Urinary bladder (tissue), 4 donors: Measurements from ENCODE around the gene TSC22D4. TPM values are rescaled to one million over a fixed set of nuclear protein-coding genes. Genes with fewer than 3 reads are reported as not detected.
"Not testable (repeated sequence)": the region's sequence is repeated elsewhere in the genome, so short reads cannot be mapped to it uniquely, and the experiment has no call there.

ENCODE experiments used
- DNase-seq: peaks from one replicate; pipeline ENCODE4 v3.0.0-alpha.2; 2015; ENCODE audit errors: extremely low spot score
- H3K27ac ChIP-seq: one replicate; pipeline ENCODE4 v1.5.1; 2013; ENCODE audit warnings: low read depth, mild to moderate bottlenecking, moderate library complexity
- H3K36me3 ChIP-seq: one replicate; pipeline ENCODE4 v1.6.1; 2013; ENCODE audit warnings: mild to moderate bottlenecking, moderate library complexity; ENCODE audit not compliant: insufficient read depth
- H3K4me1 ChIP-seq: one replicate; pipeline ENCODE4 v1.6.1; 2013; ENCODE audit warnings: mild to moderate bottlenecking, moderate library complexity; ENCODE audit not compliant: insufficient read depth
- H3K4me3 ChIP-seq: one replicate; pipeline ENCODE4 v1.5.1; 2013; ENCODE audit warnings: low read depth, low read length
- WGBS: extraction: QIAGEN DNeasy Blood & Tissue Kit; methylation state at CpG from one replicate; pipeline ENCODE4 v1.1.7; 2013; 5-methylcytosine and 5-hydroxymethylcytosine counted together
- polyA plus RNA-seq: library from polyadenylated mRNA; stranded (reverse); fragments of 200-250 nt; gene quantifications from one replicate; pipeline ENCODE4 v1.2.3, GENCODE V29; 2013
- total RNA-seq: library from RNA; depleted of rRNA; stranded (reverse); fragments of >200 nt; gene quantifications from one replicate; pipeline ENCODE4 v1.2.3, GENCODE V29; 2014
- donor health status: healthy with polysubstance abuse.
- donor health status: healthy.

Gene TSC22D4
- total RNA-seq (16.6 TPM), polyA plus RNA-seq (49.6 TPM)

DNA sequence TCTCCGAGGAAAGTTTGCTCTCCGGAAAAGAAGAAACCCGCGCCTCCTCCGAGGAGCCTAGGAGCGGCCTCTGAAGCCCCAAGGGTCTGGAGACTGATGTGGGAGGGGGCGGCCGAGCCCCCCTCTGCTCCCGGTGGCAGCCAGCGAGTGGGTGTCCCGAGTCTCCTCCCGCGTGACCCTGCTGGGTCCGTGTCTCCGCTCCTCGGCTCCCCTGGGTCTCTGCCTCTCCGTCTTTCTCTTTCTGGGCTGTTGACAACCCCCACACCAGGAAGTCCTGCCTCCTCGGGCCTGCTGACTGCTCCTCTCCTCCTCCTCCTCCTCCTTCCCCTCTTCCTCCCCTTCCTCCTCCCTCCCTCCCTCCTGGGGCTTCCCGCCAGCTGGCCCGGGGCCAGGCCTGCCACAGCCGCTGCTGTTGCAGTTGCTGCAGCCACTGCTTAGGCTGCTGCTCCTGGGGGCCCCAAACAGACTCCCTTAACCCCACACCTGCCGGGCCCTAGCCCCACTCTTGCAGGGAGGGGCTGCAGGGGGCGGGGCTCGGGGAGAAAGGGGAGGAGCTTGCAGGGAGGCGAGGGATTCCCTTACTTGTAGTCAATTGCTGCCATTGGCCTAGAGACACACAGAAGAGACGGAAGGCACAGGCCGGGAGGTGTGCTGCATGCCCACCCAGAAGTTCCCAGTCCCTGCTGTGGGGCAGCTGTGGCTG, at the start of gene TSC22D4:
TSC22D4 (minus strand) TSS at position 257 of the 703 bp plus-strand sequence. CDS start 1,176 bp downstream, outside the sequence.
- Histone ChIP-seq H3K27ac (peak within 1 kb of the TSS; percentile 68), H3K4me1 (peaks cover 2% of the 10 kb centered on the region), H3K4me3 (peak within 1 kb of the TSS; percentile 93), H3K36me3 (no peaks in the 10 kb centered on the region)
- peak; percentile 92 for DNase-seq
- under 1% methylated on average over 27 of the region's 27 CpGs for WGBS

GRCh38 chr7:100528108-100528866, 49.3 kb upstream of the TSC22D4 start:
- H3K36me3 ChIP-seq, H3K4me3 ChIP-seq, DNase-seq, H3K27ac ChIP-seq, H3K4me1 ChIP-seq: not testable (repeated sequence)
- 76% methylated on average over 12 of the region's 12 CpGs for WGBS

DNA sequence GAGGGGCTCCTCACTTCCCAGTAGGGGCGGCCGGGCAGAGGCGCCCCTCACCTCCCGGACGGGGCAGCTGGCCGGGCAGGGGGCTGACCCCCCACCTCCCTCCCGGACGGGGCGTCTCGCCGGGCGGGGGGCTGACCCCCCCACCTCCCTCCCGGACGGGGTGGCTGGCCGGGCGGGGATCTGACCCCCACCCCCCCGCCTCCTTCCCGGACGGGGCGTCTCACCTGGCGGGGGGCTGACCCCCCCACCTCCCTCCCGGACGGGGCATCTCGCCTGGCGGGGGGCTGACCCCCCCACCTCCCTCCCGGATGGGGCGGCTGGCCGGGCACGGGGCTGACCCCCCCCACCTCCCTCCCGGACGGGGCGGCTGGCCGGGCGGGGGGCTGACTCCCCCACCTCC, 44.2 kb upstream of the TSC22D4 start:
- H3K36me3 ChIP-seq, H3K4me1 ChIP-seq, H3K4me3 ChIP-seq, H3K27ac ChIP-seq, DNase-seq: not testable (repeated sequence)
- WGBS = 92% methylated on average over 33 of the region's 34 CpGs

DNA sequence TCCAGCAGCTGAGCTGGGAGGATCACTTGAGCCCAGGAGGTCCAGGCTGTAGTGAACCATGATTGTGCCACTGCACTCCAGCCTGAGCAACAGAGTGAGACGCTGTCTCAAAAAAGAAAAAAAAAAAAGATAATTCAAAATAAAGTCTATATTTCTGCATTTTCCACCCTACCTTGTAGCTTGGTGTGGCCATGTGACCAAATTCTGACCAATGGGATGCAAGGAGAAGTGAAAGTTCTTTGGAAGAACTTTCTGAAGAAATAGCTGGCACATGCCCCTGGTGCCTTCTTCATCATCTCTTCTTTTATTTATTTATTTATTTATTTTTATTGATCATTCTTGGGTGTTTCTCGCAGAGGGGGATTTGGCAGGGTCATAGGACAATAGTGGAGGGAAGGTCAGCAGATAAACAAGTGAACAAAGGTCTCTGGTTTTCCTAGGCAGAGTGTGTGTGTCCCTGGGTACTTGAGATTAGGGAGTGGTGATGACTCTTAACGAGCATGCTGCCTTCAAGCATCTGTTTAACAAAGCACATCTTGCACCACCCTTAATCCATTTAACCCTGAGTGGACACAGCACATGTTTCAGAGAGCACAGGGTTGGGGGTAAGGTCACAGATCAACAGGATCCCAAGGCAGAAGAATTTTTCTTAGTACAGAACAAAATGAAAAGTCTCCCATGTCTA, 43.0 kb upstream of the TSC22D4 start:
- H3K36me3 ChIP-seq, DNase-seq, H3K4me1 ChIP-seq, H3K4me3 ChIP-seq, H3K27ac ChIP-seq: not testable (repeated sequence)
- 76% methylated on average over 2 of the region's 3 CpGs for WGBS

GRCh38 chr7:100521076-100521475, 42.1 kb upstream of the TSC22D4 start:
- H3K4me3 ChIP-seq = no peak overlapping the region
- H3K36me3 ChIP-seq = no peaks in the 10 kb centered on the region
- H3K4me1 ChIP-seq = no peaks in the 10 kb centered on the region
- no peak for DNase-seq
- WGBS = 90% methylated on average over 2 of the region's 2 CpGs
- no peak overlapping the region for H3K27ac ChIP-seq

DNA sequence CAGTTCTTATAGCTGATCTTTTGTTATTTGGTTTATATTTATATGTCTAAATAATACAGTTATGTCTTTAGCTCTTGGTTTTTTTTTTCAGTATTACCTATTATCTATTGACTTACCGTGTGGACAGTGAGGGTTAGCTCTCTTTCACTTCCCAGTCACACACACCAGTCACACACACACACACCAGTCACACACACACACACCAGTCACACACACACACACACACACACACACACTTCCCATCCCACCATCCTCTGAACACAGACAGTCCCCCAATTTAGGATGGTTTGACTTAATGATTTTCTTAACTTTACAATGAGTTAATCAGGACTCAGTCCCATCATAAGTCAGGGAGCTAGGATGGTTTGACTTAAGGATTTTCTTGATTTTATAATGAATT, 41.1 kb upstream of the TSC22D4 start:
- H3K4me1 ChIP-seq = no peaks in the 10 kb centered on the region
- no peaks in the 10 kb centered on the region for H3K36me3 ChIP-seq
- H3K4me3 ChIP-seq = no peak overlapping the region
- 19% methylated on average over 1 of the region's 1 CpG for WGBS
- no peak for DNase-seq
- H3K27ac ChIP-seq = no peak overlapping the region

DNA sequence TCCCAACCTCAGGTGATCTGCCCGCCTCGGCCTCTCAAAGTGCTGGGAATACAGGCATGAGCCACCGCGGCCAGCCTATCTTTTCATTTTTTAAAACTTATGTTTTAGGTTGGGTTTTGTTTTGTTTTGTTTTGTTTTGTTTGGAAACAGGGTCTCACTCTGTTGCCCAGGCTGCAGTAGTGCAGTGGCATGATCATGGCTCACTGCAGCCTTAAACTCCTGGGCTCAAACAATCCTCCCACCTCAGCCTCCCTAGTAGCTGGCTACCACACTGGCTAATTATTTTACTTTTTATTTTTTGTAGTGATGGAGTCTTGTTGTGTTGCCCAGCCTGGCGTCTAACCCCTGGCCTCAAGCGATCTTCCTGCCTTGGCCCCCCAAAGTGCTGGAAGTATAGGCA, 40.6 kb upstream of the TSC22D4 start:
- WGBS = 87% methylated on average over 6 of the region's 6 CpGs
- H3K36me3 ChIP-seq = no peaks in the 10 kb centered on the region
- H3K4me1 ChIP-seq = no peaks in the 10 kb centered on the region
- no peak overlapping the region for H3K4me3 ChIP-seq
- DNase-seq = no peak
- no peak overlapping the region for H3K27ac ChIP-seq

DNA sequence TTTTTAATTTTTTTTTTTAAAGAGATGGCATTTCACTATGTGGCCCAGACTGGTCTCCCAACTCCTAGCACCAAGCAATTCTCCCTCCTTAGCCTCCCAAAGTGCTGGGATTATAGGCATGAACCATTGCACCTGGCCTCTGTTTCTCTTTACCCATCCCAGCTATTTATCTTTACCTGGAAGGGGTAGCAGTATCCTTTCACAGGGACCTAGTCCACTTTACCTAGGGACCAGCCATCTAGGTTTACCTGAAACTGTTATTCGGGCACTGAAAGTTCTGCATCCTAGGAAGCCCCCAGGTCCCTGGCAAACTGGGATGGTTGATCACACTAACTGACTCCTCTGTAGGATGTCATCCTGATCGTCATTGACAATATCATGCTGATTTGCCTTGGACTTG, 38.3 kb upstream of the TSC22D4 start:
- WGBS = 76% methylated on average over 2 of the region's 2 CpGs
- H3K27ac ChIP-seq = no peak overlapping the region
- no peaks in the 10 kb centered on the region for H3K36me3 ChIP-seq

DNA sequence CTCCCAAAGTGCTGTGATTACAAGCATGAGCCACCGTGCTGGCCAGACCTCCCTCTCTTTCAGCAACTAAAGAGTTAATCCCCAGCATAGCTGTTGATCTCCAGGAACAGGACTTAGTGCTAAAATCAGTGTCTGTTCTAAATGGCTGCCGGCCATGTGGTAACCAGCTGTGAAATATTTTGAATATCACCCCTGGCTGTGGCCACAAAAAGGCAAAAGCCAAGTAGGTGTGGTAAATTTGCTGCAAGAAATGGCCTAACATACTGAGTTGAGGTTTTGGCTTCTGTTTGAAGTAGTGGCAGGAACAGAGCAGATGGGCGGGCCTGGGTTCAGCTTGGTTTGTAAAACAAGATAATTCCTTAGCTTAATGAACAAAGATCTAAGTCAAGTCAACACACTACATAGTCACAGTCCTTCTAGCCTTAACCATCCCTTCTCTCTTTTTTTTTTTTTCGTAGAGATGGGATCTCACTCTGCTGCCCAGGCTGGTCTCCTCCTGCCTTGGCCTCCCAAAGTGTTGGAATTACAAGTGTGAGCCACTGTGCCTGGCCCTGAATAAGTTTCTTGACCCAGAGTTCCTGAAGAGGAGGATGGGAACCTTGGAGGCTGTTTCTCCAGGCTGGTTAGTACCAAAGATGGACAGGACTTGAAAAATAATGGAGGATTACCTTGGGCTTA, 37.3 kb upstream of the TSC22D4 start:
- WGBS = 40% methylated on average over 4 of the region's 4 CpGs
- Histone ChIP-seq H3K27ac (no peak overlapping the region), H3K4me3 (no peak overlapping the region), H3K4me1 (no peaks in the 10 kb centered on the region), H3K36me3 (no peaks in the 10 kb centered on the region)
- no peak for DNase-seq

More for the DNA sequence above, 38.3 kb upstream of the TSC22D4 start:
- no peak for DNase-seq
- no peak overlapping the region for H3K4me3 ChIP-seq
- H3K4me1 ChIP-seq = no peaks in the 10 kb centered on the region

GRCh38 chr7:100515072-100515532, 36.1 kb upstream of the TSC22D4 start:
- H3K36me3 ChIP-seq = no peaks in the 10 kb centered on the region
- 26% methylated on average over 2 of the region's 2 CpGs for WGBS
- no peak overlapping the region for H3K4me3 ChIP-seq
- DNase-seq = no peak
- H3K27ac ChIP-seq = no peak overlapping the region
- H3K4me1 ChIP-seq = no peaks in the 10 kb centered on the region

GRCh38 chr7:100513212-100513810, 34.3 kb upstream of the TSC22D4 start:
- 87% methylated on average over 9 of the region's 9 CpGs for WGBS
- no peak overlapping the region for H3K4me3 ChIP-seq
- H3K36me3 ChIP-seq = no peaks in the 10 kb centered on the region
- no peak overlapping the region for H3K27ac ChIP-seq
- DNase-seq = no peak
- H3K4me1 ChIP-seq = no peaks in the 10 kb centered on the region

DNA sequence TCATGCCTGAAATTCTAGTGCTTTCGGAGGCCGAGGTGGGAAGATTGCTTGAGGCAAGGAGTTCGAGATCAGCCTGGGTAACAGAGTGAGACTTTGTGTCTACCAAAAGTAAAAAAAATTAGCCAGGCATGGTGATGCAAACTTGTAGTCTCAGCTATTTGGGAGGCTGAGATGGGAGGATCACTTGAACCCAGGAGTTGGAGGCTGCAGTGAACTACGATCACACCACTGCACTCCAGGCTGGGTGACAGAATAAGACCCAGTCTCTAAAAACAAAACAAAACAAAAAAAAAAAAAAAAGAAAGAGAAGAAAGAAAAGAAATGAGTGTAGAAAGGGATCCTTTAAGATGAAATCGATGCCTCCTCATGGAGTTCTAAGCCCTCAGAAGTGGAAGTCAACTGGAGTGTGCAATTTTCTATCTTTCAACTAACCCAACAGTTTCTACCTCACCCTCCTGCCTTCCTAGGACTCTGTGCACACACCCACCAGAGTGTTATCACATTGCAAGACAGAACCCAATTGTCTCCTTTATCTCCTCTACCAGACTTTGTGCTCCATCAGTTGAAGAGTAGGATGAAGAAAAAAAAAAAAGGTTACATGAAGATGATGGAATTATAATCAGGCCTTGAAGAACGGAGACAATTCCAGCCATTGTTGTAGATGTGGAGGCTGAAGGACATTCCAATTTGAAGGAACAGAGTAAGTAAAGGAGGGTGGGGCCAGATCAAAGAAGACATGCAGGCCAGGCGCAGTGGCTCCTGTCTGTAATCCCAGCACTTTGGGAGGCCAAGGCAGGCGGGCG, 31.6 kb upstream of the TSC22D4 start:
- H3K36me3 ChIP-seq = no peaks in the 10 kb centered on the region

More for the DNA sequence above, 31.6 kb upstream of the TSC22D4 start:
- no peak for DNase-seq
- H3K27ac ChIP-seq = no peak overlapping the region
- no peak overlapping the region for H3K4me3 ChIP-seq
- no peaks in the 10 kb centered on the region for H3K4me1 ChIP-seq
- WGBS = 89% methylated on average over 9 of the region's 9 CpGs
